GM21619 (cell line): ENCODE results near the gene PHEX.

Source experiments
- ATAC-seq: cut with Tn5 transposase; IDR thresholded peaks from one replicate; pipeline ENCODE4 v1.9.1; 2021; ENCODE audit not compliant: unreplicated experiment

The PHEX gene

GRCh38 chrX:22147214-22147613, 115.1 kb downstream of the PHEX start:
- no peak for ATAC-seq

GRCh38 chrX:22147942-22148341, 115.8 kb downstream of the PHEX start:
- no peak for ATAC-seq

DNA sequence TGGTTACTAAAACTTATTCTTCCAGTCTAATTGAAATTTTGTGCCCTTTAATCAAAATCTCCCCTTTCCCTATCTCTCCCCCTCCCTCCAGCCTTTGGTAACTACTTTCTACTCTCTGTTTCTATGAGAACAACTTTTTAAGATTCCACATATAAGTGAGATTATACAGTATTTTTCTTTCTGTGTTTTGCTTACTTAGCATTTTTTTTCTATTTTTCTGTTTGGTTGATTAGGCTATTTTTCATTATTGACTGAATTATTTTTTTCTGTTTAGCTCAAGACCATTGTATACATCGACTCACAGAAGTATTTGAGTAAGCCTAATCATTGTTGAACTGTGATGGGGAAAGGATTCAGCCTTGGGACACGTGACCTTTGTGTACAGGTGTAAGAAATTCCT, 116.4 kb downstream of the PHEX start:
- no peak for ATAC-seq

DNA sequence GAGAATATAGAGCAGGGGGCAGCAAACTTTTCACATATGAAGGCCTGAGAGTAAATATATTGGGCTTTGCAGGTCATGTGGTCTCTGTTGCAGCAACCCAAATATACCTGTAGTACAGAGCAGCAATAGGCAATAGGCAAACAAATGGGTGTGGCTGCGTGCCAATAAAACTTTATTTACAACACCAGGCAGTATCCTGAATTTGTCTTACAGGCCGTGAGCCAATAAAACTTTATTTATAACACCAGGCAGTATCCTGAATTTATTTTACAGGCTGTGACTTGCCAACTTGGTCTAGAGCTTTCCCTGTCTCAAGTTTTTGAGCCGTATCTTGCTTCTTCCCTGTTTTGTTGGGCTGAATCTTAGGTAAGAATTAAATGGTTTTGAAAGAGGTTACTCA, 118.2 kb downstream of the PHEX start:
- no peak for ATAC-seq

DNA sequence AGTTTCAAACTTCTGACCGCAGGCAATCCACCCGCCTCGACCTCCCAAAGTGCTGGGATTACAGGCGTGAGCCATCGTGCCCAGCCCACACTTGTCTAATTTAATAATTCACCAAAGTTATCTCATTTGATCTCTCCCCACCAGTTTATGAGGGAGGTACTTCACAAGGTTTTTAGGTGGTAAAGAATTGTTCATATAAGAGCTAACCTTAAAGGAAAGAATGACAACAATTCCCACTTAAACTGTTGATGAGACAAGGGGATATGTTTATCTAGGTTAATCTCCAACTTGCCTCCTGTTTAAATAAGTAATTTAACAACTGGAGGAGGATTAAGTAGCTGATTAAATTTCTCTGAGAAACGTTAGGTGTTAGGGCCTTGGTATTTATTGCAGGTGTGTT, 123.0 kb downstream of the PHEX start:
- ATAC-seq: no peak

DNA sequence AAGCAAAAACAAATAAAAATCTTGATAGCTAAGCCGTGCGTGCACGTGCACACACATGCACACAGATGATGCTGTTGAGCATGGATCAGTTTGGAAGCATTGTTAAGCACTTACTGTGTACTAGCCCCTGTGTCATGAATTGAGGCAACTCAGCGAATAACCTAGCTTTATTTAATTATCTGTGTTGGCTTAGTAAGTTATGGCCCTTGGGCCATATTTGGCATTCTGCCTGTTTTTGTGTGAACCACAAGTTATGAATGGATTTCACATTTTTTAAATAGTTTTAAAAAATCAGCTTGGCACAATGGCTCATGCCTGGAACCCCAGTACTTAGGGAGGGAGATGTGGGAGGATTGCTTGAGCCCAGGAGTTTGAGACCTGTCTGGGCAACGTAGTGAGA, 126.9 kb downstream of the PHEX start:
- ATAC-seq: no peak

DNA sequence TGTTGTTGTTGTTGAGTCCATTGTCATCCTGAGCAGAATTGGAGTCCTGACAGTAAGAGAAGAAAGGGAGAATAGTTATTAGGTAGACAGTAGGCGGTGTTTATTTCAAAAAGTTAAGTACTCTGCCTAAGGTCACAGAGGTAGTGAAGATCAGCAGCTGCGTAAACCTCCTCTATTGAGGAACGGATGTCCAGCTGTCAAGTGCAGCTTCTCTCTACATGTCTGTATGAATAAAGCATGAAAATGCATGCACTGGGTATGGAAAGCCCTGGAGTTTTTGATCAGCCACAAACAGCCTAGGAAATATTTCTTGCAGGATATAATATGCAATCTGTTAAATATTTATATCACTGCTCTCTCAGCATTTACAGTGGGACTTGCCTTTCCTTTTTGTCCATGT, 131.2 kb downstream of the PHEX start:
- no peak for ATAC-seq

GRCh38 chrX:22164770-22165388, 132.8 kb downstream of the PHEX start:
- no peak for ATAC-seq

DNA sequence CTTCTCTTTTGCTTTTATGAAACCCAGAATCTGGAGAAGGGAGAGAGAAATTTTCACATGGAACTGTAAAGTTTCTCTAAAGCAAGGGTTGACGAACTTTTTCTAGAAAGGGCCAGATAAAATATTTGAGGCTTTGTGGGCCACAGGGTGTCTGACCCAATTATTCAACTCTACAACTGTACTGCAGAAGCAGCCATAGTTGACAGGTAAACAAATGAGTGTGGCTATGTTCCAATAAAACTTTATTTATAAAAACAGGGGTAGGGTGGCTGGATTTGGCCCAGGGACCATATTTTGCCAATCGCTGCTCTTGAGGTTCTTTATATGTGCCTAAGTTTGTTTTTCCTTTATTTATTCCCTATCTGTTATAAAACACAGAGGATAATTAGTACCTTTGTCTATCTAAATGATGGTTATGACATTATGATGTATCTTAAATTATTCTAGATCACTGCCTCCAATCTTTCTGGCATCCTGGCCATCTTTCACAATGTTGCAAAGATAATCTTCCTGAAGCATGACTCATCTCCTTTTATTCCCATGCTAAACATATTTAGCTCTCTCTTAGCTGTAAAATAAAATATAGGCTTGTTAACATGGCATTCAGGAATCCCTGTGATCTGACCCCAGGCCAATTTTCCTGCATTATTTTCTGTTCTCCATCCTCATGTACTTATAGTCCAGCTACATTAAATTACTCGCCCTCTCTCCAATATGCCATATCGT, 133.8 kb downstream of the PHEX start:
- ATAC-seq: no peak

- no peak for ATAC-seq
Measured at GRCh38 chrX:22171287-22172060, 139.3 kb downstream of the PHEX start.

GRCh38 chrX:22173966-22174365, 141.8 kb downstream of the PHEX start:
- no peak for ATAC-seq

DNA sequence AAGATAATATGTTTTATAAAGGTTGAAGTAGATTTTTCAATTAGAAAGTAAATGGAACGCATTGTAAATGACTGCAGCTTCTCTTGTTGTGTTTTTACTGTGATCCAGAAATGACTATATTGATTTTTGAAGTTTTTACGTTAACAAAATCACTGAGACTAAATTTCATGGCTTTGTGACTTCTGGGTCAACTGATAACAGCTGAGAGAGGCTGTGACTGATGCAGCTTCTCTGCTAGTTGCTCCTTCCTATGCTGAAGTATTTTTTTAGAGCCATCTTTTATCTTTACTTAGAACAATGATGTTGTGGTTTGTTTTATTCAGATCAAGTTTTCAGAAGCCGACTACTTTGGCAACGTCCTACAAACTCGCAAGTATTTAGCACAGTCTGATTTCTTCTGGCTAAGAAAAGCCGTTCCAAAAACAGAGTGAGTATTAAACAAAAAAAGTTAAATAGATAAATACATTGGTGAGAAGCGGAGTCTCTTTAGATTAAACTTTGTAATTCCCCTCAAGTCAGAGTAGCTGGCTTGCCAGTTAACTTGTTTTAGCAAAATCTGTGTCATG, 145.9 kb downstream of the PHEX start:
- ATAC-seq: no peak

DNA sequence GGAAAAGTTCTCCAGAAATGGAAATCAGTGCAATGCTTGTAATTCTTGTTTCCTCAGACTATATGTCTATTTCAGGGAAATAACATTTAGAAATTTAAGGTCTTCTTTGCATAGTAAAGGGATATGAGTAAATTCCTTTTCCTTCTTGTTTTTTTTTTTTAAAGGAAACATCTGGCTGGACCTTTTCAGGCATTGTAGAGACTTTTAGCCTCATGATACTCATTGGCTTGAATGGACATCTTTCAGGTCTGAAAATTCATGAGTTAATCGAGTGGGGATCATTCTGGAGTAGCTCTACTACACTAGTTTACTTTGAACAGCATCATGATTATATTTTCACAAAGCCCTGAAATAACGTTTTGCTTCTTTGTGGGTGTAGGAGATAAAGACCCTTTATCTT, 152.0 kb downstream of the PHEX start:
- no peak for ATAC-seq

- no peak for ATAC-seq
Measured at GRCh38 chrX:22186165-22186564, 154.0 kb downstream of the PHEX start.

- ATAC-seq: peak; percentile 95
Measured at GRCh38 chrX:22192419-22193060, 160.4 kb downstream of the PHEX start.

- no peak for ATAC-seq
Measured at GRCh38 chrX:22193851-22194659, 161.9 kb downstream of the PHEX start.

- ATAC-seq: no peak
Measured at GRCh38 chrX:22194660-22194945, 162.5 kb downstream of the PHEX start.

DNA sequence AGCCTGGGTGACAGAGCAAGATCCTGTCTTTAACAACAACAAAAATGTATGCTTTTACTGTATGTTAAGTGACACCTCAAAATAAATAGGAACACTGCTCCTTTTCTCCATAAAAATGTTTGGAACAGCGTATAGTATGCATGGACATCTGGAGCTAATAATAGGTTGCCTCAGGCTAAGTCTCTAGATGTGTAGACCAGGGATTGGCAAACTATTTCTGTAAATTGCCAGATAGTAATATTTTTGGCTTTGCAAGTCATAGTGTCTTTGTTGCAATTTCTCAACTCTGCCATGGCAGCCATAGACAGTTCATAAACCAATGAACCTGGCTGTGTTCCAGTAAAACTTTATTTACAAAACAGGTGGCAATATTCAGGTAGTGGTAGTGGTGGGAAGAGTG, 164.0 kb downstream of the PHEX start:
- ATAC-seq: no peak

GRCh38 chrX:22202251-22202650, 170.1 kb downstream of the PHEX start:
- ATAC-seq: no peak

GRCh38 chrX:22203186-22203585, 171.1 kb downstream of the PHEX start:
- no peak for ATAC-seq

DNA sequence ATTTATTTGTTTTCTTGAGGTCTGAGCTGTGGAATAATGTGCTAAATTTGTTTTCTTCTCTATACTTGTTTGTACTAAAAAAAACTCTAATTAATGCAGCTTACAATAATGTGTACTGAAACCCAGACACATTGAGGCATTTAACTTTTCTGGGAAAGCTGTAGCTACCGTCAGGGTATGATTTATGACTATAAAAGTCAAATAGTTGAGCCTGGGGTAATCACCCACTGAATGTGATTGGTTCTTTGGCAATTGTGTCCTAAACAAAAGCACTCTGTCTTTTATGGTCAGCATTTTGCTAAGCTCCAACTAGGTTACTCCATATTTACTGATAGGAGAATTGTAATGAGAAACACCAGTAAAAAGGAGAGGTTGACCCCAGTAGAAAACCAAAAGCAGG, 174.7 kb downstream of the PHEX start:
- no peak for ATAC-seq
